GM21515 (cell line): ENCODE measurements around the gene UVRAG.
"Not testable (repeated sequence)": the region's sequence is repeated elsewhere in the genome, so short reads cannot be mapped to it uniquely, and the experiment has no call there.

Source experiments
- ATAC-seq: cut with Tn5 transposase; IDR thresholded peaks from one replicate; pipeline ENCODE4 v1.9.1; 2021; ENCODE audit not compliant: unreplicated experiment

UVRAG gene

DNA sequence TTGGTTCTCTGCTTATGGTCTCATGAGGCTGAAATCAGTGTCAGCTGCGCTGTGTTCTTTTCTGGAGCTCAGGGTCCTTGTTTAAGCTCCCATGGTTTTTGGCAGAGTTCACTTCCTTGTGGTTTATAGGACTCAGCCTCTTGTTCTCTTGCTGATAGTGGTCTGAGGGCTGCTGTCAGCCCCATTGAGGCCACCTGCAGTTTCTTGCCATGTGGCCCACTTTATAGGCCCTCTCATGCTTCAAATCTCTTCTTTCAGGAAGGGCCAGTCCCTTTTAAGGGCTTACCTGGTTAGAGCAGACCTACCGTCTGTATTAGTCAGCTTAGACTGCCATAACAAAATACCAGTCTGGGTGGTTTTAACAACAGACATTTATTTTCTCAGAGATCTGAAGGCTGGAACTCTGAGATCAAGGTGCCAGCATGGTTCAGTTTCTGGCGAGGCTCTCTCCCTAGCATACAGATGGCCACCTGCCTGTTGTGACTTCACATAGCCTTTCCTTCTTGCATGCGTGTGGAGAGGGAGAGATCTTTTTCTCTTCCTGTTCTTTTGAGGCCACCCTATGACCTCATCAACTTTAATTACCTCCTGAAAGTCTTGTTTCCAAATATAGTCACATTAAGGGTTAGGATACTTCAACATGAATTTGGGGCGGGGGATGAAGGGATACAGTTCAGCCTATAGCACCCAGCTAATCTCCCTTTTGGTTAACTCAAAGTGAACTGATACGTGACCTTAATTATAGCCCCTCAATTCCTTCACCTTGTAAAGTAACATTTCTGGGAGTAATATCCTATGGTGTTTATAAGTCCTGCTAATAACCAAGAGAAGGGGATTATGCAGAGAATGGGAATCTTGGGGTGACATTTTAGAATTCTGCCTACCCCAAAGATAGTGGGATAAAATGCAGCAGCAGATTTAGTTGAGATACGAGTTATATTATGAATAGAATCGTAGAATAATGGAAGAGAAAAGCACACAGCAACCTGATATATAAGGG, 131.8 kb downstream of the UVRAG start:
- ATAC-seq, result no peak

- no peak for ATAC-seq
Observed at GRCh38 chr11:75949023-75949672, 134.1 kb downstream of the UVRAG start.

- no peak for ATAC-seq
Observed at GRCh38 chr11:75950141-75950540, 135.1 kb downstream of the UVRAG start.

DNA sequence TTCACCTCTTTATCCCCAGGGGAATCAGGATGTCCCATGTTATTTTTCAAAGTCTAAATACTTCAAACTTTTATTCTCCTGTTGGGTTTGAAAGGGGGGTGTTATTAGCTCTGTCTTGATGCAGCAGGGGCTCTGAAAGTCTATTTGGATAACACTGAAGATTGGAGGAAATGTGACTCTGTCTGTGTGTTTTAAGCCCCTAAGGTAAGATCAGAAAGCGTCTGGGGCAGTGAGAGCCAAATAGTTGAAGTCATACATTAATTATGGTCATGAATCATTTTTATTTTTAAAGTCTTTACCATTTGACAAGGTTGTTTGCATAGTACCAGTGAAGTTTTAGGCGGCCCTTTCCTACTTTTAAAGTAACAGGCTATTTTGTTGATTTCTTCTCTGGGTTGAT, 139.0 kb downstream of the UVRAG start:
- no peak for ATAC-seq

DNA sequence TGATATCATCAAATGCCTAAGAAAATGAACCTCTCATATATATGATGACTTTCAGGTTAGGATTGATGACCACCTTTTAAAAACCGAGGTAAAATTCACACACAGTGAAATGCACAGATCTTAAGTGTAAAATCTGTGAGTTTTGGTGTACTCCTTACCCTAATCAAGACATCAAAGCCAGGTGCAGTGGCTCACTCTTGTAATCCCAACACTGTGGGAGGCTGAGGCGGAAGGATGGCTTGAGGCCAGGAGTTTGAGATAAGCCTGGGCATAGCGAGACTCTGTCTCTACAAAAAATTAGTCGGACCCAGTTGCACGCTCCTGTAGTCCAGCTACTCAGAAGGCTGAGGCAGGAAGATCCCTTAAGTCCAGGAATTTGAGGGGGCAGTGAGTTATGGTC, 140.4 kb downstream of the UVRAG start:
- ATAC-seq, result no peak

DNA sequence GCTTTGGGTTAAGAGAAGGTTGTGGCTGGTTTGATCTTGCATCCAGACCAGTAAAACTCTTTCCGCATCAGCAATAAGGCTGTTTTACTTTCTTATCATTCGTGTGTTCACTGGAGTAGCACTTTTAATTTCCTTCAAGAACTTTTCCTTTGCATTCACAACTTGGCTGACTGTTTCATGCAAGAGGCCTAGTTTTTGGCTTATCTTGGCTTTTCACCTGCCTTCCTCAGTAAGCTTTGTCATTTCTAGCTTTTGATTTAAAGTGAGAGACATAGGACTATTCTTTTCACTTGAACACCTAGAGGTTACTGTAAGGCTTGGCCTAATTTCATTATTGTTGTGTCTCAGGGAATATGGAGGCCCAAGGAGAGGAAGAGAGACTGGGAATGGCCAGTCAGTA, 144.5 kb downstream of the UVRAG start:
- no peak for ATAC-seq

- ATAC-seq, result no peak
Observed at GRCh38 chr11:75964071-75964470, 149.1 kb downstream of the UVRAG start.

DNA sequence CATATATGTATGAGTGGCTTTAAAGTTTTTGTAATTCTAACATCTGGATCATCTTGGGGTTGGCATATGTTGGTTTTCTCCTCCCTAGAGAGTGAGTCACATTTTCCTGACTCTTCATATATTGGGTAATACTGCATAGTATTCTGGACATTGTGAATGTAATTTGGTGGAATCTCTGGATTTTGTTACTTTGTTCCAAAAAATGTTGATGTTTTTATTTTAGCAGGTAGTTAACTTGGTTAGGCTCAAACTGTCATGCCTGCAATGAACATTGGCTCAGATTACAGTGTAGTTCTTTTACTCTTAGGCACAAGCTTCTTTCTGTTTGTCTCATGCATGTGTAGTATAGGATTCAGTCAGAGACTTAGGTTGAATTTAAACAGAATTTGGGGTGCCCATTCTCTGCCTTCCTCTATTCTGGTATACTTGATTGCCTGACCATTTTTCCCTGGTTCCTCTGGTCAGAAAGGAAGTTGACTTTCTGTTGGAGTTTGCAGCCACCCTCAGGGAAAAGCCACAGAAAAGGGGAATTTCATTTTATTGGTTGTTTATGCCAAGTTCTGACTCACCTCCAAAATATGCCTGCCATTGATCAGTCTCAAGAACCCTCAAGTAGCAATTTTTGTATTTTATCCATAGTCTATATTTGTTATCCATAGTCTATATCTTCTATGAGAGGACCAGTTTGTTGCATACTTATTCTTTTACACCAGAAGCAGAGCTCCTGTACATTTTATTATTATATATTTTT, 151.7 kb downstream of the UVRAG start:
- ATAC-seq, result no peak

GRCh38 chr11:75968021-75968625, 153.1 kb downstream of the UVRAG start:
- ATAC-seq, result no peak

- no peak for ATAC-seq
Observed at GRCh38 chr11:75969626-75970308, 154.8 kb downstream of the UVRAG start.

DNA sequence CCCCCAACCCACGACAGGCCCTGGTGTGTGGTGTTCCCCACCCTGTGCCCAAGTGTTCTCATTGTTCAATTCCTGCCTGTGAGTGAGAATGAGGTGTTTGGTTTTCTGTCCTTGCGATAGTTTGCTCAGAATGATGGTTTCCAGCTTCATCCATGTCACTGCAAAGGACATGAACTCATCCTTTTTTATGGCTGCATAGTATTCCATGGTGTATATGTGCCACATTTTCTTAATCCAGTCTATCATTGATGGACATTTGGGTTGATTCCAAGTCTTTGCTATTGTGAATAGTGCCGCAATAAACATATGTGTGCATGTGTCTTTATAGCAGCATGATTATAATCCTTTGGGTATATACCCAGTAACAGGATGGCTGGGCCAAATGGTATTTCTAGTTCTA, 158.7 kb downstream of the UVRAG start:
- ATAC-seq, result not testable (repeated sequence)

- not testable (repeated sequence) for ATAC-seq
Observed at GRCh38 chr11:75979075-75979474, 164.1 kb downstream of the UVRAG start.

GRCh38 chr11:75979479-75980027, 164.5 kb downstream of the UVRAG start:
- ATAC-seq, result not testable (repeated sequence)

DNA sequence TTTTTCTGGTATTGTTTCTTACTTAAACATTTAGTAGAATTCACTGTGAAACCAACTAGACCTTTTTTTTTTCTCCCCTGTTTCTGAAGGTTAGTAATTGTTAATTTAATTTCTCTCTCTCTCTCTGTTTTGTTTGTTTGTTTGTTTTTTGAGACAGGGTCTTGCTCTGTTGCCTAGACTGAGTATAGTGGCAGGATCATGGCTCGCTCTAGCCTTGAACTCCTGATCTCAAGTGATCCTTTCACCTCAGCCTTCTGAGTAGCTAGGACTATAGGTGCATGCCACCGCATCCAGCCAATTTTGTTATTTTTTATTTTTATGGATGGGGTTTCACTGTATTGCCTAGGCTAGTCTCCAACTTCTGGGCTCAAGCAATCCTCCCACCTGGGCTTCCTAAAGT, 165.0 kb downstream of the UVRAG start:
- ATAC-seq, result no peak

GRCh38 chr11:75981546-75981945, 166.5 kb downstream of the UVRAG start:
- no peak for ATAC-seq

DNA sequence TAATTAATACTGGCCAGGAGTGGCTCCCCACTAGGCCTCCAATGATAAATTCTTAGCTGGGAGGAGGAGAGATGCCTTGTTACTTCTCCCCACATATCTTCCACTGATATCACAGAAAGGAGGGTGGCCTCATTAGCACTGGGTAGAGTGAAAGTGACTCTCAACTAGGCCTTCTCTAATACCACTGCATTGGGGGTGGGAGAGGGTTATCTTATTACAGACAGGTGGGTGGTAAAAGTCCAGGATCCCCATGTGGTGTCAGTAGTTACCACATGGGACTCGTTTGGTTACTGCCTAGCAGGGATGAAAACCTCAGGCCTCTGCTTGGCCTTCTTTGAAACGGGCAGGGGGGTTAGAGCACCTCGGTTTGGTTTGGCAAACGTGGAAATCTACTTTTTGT, 167.3 kb downstream of the UVRAG start:
- no peak for ATAC-seq

DNA sequence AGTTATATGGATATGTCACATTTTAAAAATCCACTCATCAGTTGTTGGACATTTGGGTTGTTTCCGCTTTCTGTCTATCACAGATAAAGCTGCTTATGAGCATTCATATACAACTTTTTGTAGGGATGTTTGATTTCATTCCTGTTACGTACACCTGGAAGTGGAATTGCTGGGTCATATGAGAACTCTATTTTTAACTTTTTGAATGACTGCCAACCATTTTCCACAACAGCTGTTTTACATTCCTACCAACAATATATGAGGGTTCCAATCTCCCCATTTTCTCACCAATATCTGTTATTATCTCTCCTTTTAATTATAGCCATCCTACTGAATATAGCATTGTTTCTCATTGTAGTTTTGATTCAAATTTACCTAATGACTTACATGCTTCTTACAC, 172.0 kb downstream of the UVRAG start:
- ATAC-seq, result no peak

GRCh38 chr11:75993126-75993525, 178.1 kb downstream of the UVRAG start:
- ATAC-seq, result no peak

GRCh38 chr11:75994616-75995015, 179.6 kb downstream of the UVRAG start:
- ATAC-seq, result no peak
